EH (cell line): ENCODE data around the gene RNLS.
A peak's percentile ranks its signal among the peaks of the same experiment; 100 is the strongest.
"Not testable (repeated sequence)": the region's sequence is repeated elsewhere in the genome, so short reads cannot be mapped to it uniquely, and the experiment has no call there.

Experiments
- DNase-seq: peaks from one replicate; pipeline ENCODE4 v3.0.0-alpha.2; 2015; ENCODE audit warnings: low read depth

Gene RNLS

GRCh38 chr10:88343761-88344484, 239.2 kb downstream of the RNLS start:
- no peak for DNase-seq

DNA sequence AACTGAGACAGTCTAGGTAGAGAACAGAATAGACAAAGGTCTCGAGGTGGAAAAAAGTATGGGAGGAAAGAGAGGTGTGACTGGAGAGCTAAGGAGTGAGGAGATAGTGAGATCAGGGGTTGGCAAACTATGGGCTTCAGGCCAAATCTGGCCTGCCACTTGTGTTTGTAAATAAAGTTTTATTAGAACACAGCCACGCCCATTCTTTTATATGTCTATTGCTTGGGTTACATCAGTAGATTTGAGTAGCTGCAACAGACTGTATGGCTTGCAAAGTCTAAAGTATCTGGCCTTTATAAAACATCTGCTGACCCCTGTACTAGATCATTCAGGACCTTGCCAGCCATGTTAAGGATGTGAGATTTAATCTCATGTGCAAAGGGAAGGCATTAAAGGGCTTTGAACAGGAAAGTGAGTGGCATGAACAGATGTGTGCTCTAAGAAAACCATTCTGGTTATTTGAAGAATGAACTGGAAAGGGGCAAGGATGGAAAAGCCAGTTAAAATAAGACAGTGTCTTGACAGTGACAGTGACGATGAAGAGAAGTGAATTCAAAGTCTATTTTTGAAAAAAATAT, 240.3 kb downstream of the RNLS start:
- no peak for DNase-seq

GRCh38 chr10:88337134-88337533, 246.0 kb downstream of the RNLS start:
- DNase-seq = no peak

DNA sequence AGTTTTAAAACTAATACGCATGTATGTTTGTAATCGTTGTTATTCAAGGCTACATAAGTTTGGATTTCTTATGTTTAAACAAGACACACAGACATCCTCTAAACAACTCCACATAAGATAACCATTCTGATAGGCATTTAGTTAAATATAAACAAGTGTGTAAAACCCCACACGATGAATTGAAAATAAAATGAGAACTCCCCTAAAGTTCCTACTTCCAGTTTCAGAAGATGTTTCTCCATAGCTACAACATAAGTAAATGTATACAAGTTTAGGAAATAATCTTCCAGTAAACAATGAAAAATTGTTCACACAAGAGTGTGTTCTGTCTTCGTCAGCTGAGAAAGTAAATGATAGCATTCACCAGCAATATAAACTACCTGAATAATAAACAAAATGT, 246.8 kb downstream of the RNLS start:
- DNase-seq = no peak

GRCh38 chr10:88333248-88333630, 249.9 kb downstream of the RNLS start:
- DNase-seq = no peak

GRCh38 chr10:88332503-88333247, 250.4 kb downstream of the RNLS start:
- no peak for DNase-seq

GRCh38 chr10:88330174-88330573, 252.9 kb downstream of the RNLS start:
- no peak for DNase-seq

DNA sequence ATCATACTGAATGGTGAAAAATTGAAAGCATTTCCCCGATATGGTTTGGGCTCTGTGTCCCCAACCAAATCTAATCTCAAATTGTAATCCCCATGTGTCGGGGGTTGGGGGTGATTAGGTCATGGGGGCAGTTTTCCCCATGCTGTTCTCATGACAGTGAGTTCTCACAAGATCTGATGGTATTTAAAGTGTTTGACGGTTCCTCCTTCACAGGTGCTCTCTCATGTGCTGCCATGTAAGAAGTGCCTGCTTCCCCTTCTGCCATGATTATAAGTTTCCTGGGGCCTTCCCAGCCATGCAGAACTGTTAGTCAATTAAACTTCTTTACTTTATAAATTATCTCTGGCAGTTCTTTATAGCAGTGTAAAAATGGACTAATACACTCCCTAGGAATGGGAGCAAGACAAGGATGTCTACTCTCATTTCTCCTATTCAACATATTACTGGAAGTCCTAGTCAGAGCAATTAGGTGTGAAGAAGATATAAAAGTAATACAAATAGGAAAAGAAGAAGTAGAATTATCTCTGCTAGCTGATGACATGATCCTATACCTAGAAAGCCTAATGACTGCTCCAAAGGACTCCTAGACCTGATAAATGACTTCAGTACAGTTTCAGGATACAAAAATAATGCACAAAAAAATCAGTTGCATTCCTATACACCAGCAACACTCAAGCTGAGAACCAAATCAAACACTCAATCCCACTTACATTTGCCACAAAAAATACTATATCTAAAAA, 260.6 kb downstream of the RNLS start:
- DNase-seq = no peak

GRCh38 chr10:88319960-88320517, 263.1 kb downstream of the RNLS start:
- DNase-seq = no peak

DNA sequence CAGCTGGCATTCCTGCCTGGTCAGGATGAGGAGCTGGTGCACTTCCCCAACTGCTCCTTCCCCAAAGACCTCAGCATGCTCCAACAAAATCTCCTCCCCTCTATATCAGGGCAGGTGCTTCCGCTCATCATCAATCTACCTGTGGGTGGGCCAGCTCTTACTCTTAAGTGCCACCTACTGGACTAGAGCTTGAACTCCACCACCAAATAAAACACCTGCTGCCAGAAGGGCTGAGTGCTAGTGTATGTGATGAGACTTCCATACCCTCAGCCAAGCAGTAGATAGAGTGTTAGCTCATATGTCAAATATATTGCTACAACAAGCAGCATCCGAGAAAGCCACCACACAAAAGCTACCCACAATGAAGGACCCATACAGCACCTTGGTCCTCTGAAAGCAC, 264.3 kb downstream of the RNLS start:
- no peak for DNase-seq

DNA sequence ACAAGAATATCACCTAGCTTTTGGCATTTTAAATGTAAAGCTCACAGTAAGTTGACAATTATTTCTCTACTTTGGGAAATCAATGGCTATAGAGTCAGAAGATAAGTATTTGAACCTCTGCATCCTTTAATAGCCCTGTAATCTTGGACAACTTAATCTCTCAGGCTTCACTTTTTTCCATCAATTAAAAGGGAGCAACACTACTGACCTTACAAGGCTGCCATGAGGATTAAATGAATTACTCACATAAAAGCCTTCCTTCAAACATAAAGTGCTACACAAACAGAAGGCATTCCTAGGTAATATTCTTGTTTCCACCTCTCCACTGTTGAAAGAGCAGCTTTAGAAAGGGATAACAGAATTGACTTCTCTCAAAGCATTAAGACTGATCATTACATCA, 266.0 kb downstream of the RNLS start:
- no peak for DNase-seq

DNA sequence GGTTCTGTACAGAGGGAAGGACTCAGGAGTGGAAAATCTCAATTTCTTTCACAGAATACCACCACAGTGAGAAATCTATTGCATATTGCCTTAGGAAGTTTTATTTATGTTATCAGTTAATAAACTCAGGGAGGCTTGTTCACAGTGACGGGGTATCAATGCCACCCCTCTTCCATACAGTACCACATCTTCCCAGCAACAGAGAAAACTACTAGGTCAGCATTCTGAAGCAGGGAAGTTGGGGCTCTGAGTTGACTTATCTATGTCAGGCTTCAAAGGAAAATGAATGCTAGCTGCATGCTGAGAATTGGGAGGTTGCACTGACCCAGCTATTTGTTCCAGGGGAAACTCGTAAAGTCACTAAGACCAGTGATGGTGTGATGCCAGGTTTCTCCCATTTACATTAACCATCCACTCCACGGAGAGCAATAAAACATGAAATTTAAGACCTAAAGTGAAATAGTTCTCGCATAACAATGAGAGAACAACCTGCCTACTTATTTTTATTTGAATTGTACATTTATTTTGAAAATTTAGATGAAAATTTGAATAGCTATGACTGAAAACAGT, 266.7 kb downstream of the RNLS start:
- no peak for DNase-seq

- peak; percentile 36 for DNase-seq
Observed at GRCh38 chr10:88315755-88316154, 267.4 kb downstream of the RNLS start.

GRCh38 chr10:88314362-88314761, 268.8 kb downstream of the RNLS start:
- no peak for DNase-seq

DNA sequence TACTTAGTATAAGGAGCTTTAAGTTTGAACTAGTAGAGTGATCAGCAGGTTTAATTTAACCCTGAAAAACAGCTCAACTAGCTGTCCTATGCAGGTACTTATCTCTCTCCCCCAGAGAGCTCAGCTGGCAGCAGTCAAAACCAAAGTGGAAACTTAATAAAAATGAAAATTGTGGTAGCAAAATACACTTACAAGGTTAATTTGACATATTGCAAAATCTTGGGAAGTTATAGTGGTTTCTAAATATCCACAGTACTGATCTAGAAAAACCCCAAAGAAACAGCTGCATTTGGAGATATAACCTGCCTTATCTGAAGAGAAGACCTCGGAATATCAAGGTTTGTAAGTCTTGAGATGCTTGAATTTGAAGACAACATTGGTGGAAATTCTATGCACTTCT, 269.2 kb downstream of the RNLS start:
- DNase-seq = no peak

- DNase-seq = no peak
Observed at GRCh38 chr10:88312855-88313254, 270.3 kb downstream of the RNLS start.

- no peak for DNase-seq
Observed at GRCh38 chr10:88311264-88311663, 271.9 kb downstream of the RNLS start.

DNA sequence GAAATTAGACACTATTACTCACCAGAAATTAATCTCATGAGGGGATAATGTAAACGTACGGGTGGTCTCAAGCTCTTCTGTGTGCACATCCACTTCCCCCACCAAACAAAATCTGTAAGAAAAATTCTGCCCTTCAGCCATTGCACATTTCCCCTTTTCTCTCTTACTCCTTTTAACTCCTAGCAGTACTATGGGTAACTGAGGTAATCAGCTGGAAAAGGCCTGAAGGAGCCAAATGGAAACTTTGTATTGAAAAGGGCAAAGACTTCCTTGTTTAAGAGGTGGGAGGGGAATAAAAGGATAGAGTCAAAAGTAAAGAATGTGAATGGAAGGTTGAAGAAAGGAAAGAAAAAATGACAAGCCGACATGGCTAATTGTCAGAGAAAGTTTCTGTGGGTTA, 273.8 kb downstream of the RNLS start:
- DNase-seq = no peak

DNA sequence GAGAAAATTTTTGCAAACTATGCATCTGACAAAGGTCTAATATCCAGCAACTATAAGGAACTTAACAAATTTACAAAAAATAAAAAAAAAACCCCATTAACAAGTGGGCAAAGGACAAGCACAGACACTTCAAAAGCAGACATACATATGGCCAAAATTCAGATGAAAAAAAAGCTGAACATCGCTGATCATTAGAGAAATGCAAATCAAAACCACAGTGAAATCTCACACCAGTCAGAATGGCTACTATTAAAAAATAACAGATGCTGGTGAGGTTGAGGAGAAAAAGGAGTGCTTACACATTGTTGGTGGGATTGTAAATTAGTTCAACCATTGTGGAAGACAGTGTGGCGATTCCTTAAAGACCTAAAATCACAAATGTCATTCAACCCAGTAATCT, 274.8 kb downstream of the RNLS start:
- not testable (repeated sequence) for DNase-seq

DNA sequence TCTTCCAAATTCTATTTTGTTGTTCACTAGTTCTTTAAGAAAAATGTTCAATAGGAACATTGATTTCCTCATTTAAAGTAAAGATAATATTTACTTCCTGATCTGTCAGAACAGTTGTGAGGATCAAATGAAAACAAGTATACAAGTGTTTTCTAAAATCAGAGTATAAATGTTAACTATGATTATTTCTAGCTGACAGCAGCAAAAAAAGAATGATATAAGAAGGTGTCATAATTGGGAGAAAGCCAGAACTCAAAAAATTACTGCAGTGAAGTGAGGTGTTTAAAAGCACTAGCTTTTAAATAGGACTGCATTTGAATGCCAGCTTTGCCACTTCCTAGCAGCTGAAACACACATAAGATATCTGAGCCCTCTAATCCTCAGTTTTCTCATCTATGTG, 283.3 kb downstream of the RNLS start:
- DNase-seq = no peak

DNA sequence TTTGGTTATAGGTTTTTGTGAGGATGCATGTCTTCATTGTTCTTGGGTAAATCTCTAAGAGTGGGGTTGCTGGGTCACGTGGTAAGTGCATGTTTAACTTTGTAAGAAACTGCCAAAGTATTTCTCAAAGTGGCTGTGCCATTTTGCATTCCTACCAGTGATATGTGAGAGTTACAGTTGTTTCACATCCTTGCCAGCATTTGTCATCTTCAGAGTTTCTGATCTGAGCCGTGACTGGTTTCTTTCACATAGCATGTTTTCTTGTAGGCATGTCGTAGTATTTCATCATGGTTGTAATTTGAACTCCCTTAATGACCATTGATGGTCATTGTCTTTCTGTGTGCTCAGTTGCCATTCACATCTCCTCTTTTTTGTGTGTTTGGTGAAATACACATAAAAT, 286.0 kb downstream of the RNLS start:
- peak; percentile 13 for DNase-seq

- DNase-seq = no peak
Observed at GRCh38 chr10:88293651-88294230, 289.4 kb downstream of the RNLS start.
